K562 (cell line): ENCODE measurements around the gene OPN1LW. TPM values are rescaled to one million over a fixed set of nuclear protein-coding genes. Genes with fewer than 3 reads are reported as not detected.

Experiments
- ATAC-seq: fragments of 200-7000 bp; cut with Tn5 transposase; 3 replicates; pipeline ENCODE4 v1.9.1; 2020; ENCODE audit warnings: moderate library complexity
- BruUV-seq: library from RNA; stranded (reverse); fragments of 400-500 nt; replicated peaks from 2 replicates; lab custom pipeline; 2021; lab: Mats Ljungman, UMichigan
- CTCF ChIA-PET: fragments of 300-600 bp; formaldehyde crosslinking; extraction: SDS; loops from one replicate; lab custom pipeline; 2021; ENCODE audit warnings: low intra/inter-chr PET ratio; lab: Yijun Ruan, JAX
- POLR2A ChIA-PET: fragments of 300-600, 350-650 bp; sonication (Branson Sonifier 250); formaldehyde crosslinking; extraction: SDS; loops from one replicate; lab custom pipeline; 2021; ENCODE audit warnings: antibody characterized with exemption, inconsistent platforms; lab: Yijun Ruan, JAX
- DNase-seq, 4 experiments: peaks; one replicate each; pipeline versions ENCODE4 v3.0.0 to v3.0.0-alpha.2; 2011 to 2018; ENCODE audit warnings: low spot score in 3 of 4, mixed read lengths in 3 of 4; ENCODE audit errors: extremely low read depth in 1 of 4
- FAIRE-seq: peaks from 2 replicates; lab custom pipeline; 2011; peaks lifted over from hg19 to GRCh38; lab: Jason Lieb, UNC
- H2AFZ ChIP-seq: 2 replicates; pipeline ENCODE4 v1.6.0; 2011; ENCODE audit warnings: low read depth, low read length, control low read depth, inconsistent platforms
- H3K27ac ChIP-seq: fragments of 200-600 bp; 3 replicates; pipeline ENCODE4 v1.8.0; 2011; ENCODE audit warnings: low read depth, mild to moderate bottlenecking, control low read depth, inconsistent platforms, low read length, moderate library complexity, mixed read lengths; ENCODE audit errors: extremely low read depth
- H3K27me3 ChIP-seq, 2 experiments: fragments of 300-600 bp in 1 of 2; 2 replicates in 1 of 2; 3 replicates in 1 of 2; pipeline versions ENCODE4 v1.6.0 to v1.8.0; 2011; ENCODE audit warnings: inconsistent platforms in 2 of 2, low read length in 2 of 2, mild to moderate bottlenecking in 1 of 2, mixed read lengths in 1 of 2, moderate library complexity in 1 of 2; ENCODE audit not compliant: control insufficient read depth in 2 of 2, insufficient read depth in 2 of 2
- H3K36me3 ChIP-seq: fragments of 300-600 bp; 3 replicates; pipeline ENCODE4 v1.8.0; 2011; ENCODE audit warnings: mild to moderate bottlenecking, low read length, inconsistent platforms; ENCODE audit not compliant: control insufficient read depth, insufficient read depth
- H3K4me1 ChIP-seq, 2 experiments: fragments of 200-600 bp in 1 of 2; replicated peaks in 1 of 2; 2 replicates in 1 of 2; 3 replicates in 1 of 2; pipeline versions ENCODE4 v1.5.1 to v1.8.0; 2011; ENCODE audit warnings: inconsistent platforms in 2 of 2, low read length in 2 of 2, mild to moderate bottlenecking in 1 of 2, mixed read lengths in 1 of 2, moderate library complexity in 1 of 2; ENCODE audit not compliant: control insufficient read depth in 2 of 2, insufficient read depth in 2 of 2
- H3K4me2 ChIP-seq: 2 replicates; pipeline ENCODE4 v1.6.1; 2011; ENCODE audit warnings: low read length, control low read depth, inconsistent platforms, mixed read lengths; ENCODE audit not compliant: insufficient read depth
- H3K4me3 ChIP-seq: fragments of 200-600 bp; sonication (generic), shearing (Covaris generic); 2 replicates; pipeline ENCODE4 v1.5.1; 2016; ENCODE audit warnings: control low read depth, inconsistent platforms
- H3K79me2 ChIP-seq: fragments of 200-600 bp; 3 replicates; pipeline ENCODE4 v1.8.0; 2011; ENCODE audit warnings: low read length, inconsistent platforms; ENCODE audit not compliant: control insufficient read depth, insufficient read depth
- H3K9ac ChIP-seq, 2 experiments: 2 replicates each; pipeline versions ENCODE4 v1.6.0 to v1.6.1; 2011; ENCODE audit warnings: low read depth in 2 of 2, low read length in 2 of 2, control low read depth in 1 of 2, inconsistent platforms in 1 of 2, mild to moderate bottlenecking in 1 of 2, mixed read lengths in 1 of 2; ENCODE audit not compliant: insufficient read depth in 1 of 2
- H3K9me1 ChIP-seq: one replicate; pipeline ENCODE4 v1.6.0; 2011; ENCODE audit warnings: inconsistent platforms, mild to moderate bottlenecking, low read length, moderate library complexity; ENCODE audit not compliant: control insufficient read depth, insufficient read depth
- H3K9me3 ChIP-seq: replicated peaks from 2 replicates; pipeline ENCODE4 v1.5.1; 2011; ENCODE audit warnings: low read depth, low read length, inconsistent platforms; ENCODE audit not compliant: control insufficient read depth, insufficient read depth
- H4K20me1 ChIP-seq: replicated peaks from 2 replicates; pipeline ENCODE4 v1.6.1; 2011; ENCODE audit warnings: low read length, inconsistent platforms, mixed read lengths; ENCODE audit not compliant: control insufficient read depth, insufficient read depth
- ARHGAP35 ChIP-seq: fragments of 450-650 bp; IDR thresholded peaks from 2 replicates; pipeline ENCODE4 v1.6.1; 2018; ENCODE audit not compliant: partially characterized antibody
- BRCA1 ChIP-seq, 2 experiments: fragments of 450-650 bp in 1 of 2; sonication (generic) in 1 of 2; formaldehyde crosslinking in 1 of 2; IDR thresholded peaks; 2 replicates each; pipeline versions ENCODE4 v1.5.0 to v1.6.1; 2017 to 2020; ENCODE audit warnings: mild to moderate bottlenecking in 1 of 2, missing genetic modification reagents in 1 of 2
- JUNB ChIP-seq: fragments of 450-650 bp; formaldehyde crosslinking; conservative IDR thresholded peaks from 2 replicates; pipeline ENCODE4 v1.4.0; 2020; ENCODE audit warnings: mild to moderate bottlenecking
- PTBP1 ChIP-seq: fragments of 200-400 bp; formaldehyde crosslinking; IDR thresholded peaks from 2 replicates; pipeline ENCODE4 v1.6.1; 2017; ENCODE audit warnings: low read depth, low read length
- SAFB ChIP-seq: fragments of 200-400 bp; formaldehyde crosslinking; IDR thresholded peaks from 2 replicates; pipeline ENCODE4 v1.6.1; 2017; ENCODE audit warnings: low read depth, low read length, borderline replicate concordance
- ZBTB2 ChIP-seq: fragments of 450-650 bp; IDR thresholded peaks from 2 replicates; pipeline ENCODE4 v1.6.1; 2016; ENCODE audit warnings: antibody characterized with exemption
- ZNF311 ChIP-seq: fragments of 250-450 bp; sonication (Bioruptor Pico); IDR thresholded peaks from 2 replicates; pipeline ENCODE4 v1.4.0; 2020; ENCODE audit warnings: mild to moderate bottlenecking, moderate library complexity
- WGBS: fragments of 100-300 bp; shearing (Covaris generic); methylation state at CpG from one replicate; pipeline ENCODE4 v1.1.6; 2016; ENCODE audit warnings: low coverage, mixed read lengths; ENCODE audit not compliant: insufficient coverage; ENCODE audit errors: missing lambda C conversion rate; 5-methylcytosine and 5-hydroxymethylcytosine counted together
- in situ Hi-C: fragments of 300-500 bp; cut with MboI; formaldehyde crosslinking; loops from 4 replicates; pipeline ENCODE4 v1.15.0; 2018; ENCODE audit warnings: inconsistent platforms, mixed read lengths
- intact Hi-C: fragments of 100-400 bp; cut with micrococcal nuclease; formaldehyde crosslinking; loops from 2 replicates; pipeline ENCODE4 v1.14.2; 2022
- polyA plus RNA-seq, 8 experiments: library from polyadenylated mRNA; depleted of rRNA in 4 of 8; stranded (reverse) in 5 of 8; unstranded in 3 of 8; fragments of >200 nt; fragmentation: Nextera tagmentation in 2 of 8; fragmentation: Illumina TruSeq in 1 of 8; extraction: Ambion mirVana in 2 of 8; extraction: Trizol in 1 of 8; gene quantifications; 2 replicates each; pipeline versions ENCODE4 v1.2.1 to v1.2.3, GENCODE V29; 2011 to 2014; ENCODE audit warnings: inconsistent platforms in 1 of 8, missing spikeins in 1 of 8
- total RNA-seq, 7 experiments: library from RNA; depleted of rRNA in 6 of 7; stranded (reverse); fragments of >200 nt in 6 of 7; fragmentation: Illumina TruSeq in 2 of 7; extraction: Trizol in 2 of 7; gene quantifications; 2 replicates each; pipeline versions ENCODE4 v1.2.1 to v1.2.3, GENCODE V29; 2011 to 2021; ENCODE audit warnings: low replicate concordance in 1 of 7
- TF ChIP-seq, protein P1 (sequence below), 2 experiments: fragments of 450-650 bp; formaldehyde crosslinking in 1 of 2; IDR thresholded peaks; 2 replicates each; pipeline versions ENCODE4 v1.4.0 to v1.6.1; 2014 to 2020; ENCODE audit warnings: mild to moderate bottlenecking in 2 of 2, borderline replicate concordance in 1 of 2, low read depth in 1 of 2

Gene OPN1LW
- total and polyA plus RNA-seq, 9 of the 15 experiments (the other 6 are each of a cell fraction or from before 2014, with no cell fraction given): 0.04 TPM; not detected in 8

- H3K4me2 ChIP-seq: no peak overlapping the region
- H3K36me3 ChIP-seq: no peaks in the 10 kb centered on the region
- H4K20me1 ChIP-seq: no peaks in the 10 kb centered on the region
- H2AFZ ChIP-seq: peak overlapping the region; percentile 88; the same call in 1 of the 2 replicates
- no peak overlapping the region for H3K9ac ChIP-seq
- no peak overlapping the region for H3K27ac ChIP-seq
- H3K9me1 ChIP-seq: no peaks in the 10 kb centered on the region
- CTCF ChIA-PET: no interaction called here
- POLR2A ChIA-PET: interaction anchor here (0.8 kb wide), 1 partner anchor 10 kb away, joined by 4 read pairs; no protein-coding TSS in a partner anchor
- no peak overlapping the region for H3K4me3 ChIP-seq
- no TSS peak for BruUV-seq
- WGBS: 55% methylated on average over 6 of the region's 7 CpGs
- H3K9me3 ChIP-seq: no peaks in the 10 kb centered on the region
- in situ Hi-C loops: no loop called here
- DNase-seq (no peak), FAIRE-seq (peak; percentile 44), ATAC-seq (no peak)
- intact Hi-C loops: loop anchor here (2.0 kb wide), 1 partner anchor 43 kb away; no protein-coding TSS in a partner anchor
- H3K27me3 ChIP-seq: no peaks in the 10 kb centered on the region
- no peaks in the 10 kb centered on the region for H3K79me2 ChIP-seq
- peaks cover 0 to 8% of the 10 kb centered on the region in 2 experiments; a peak in 3 of 5 replicates for H3K4me1 ChIP-seq
- TF ChIP-seq ZBTB2 (no peak), SAFB (no peak), JUNB (CRISPR knock-in tag) (no peak), ARHGAP35 (no peak), PTBP1 (no peak), BRCA1 (IDR thresholded peaks at IDR 0.05) (no peak), BRCA1 (CRISPR knock-in tag; IDR thresholded peaks at IDR 0.05) (no peak), ZNF311 (CRISPR knock-in tag) (no peak)
- TF ChIP-seq, protein P1, sequence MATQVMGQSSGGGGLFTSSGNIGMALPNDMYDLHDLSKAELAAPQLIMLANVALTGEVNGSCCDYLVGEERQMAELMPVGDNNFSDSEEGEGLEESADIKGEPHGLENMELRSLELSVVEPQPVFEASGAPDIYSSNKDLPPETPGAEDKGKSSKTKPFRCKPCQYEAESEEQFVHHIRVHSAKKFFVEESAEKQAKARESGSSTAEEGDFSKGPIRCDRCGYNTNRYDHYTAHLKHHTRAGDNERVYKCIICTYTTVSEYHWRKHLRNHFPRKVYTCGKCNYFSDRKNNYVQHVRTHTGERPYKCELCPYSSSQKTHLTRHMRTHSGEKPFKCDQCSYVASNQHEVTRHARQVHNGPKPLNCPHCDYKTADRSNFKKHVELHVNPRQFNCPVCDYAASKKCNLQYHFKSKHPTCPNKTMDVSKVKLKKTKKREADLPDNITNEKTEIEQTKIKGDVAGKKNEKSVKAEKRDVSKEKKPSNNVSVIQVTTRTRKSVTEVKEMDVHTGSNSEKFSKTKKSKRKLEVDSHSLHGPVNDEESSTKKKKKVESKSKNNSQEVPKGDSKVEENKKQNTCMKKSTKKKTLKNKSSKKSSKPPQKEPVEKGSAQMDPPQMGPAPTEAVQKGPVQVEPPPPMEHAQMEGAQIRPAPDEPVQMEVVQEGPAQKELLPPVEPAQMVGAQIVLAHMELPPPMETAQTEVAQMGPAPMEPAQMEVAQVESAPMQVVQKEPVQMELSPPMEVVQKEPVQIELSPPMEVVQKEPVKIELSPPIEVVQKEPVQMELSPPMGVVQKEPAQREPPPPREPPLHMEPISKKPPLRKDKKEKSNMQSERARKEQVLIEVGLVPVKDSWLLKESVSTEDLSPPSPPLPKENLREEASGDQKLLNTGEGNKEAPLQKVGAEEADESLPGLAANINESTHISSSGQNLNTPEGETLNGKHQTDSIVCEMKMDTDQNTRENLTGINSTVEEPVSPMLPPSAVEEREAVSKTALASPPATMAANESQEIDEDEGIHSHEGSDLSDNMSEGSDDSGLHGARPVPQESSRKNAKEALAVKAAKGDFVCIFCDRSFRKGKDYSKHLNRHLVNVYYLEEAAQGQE (IDR thresholded peaks at IDR 0.05; ENCODE audit: borderline replicate concordance): no peak
- TF ChIP-seq, protein P1 (CRISPR knock-in tag; IDR thresholded peaks at IDR 0.05; ENCODE audit: low read depth): no peak
Measured at GRCh38 chrX:154135458-154136229, 8.4 kb upstream of the OPN1LW start.
